ENCODE results near the gene KIF26B.

DNA sequence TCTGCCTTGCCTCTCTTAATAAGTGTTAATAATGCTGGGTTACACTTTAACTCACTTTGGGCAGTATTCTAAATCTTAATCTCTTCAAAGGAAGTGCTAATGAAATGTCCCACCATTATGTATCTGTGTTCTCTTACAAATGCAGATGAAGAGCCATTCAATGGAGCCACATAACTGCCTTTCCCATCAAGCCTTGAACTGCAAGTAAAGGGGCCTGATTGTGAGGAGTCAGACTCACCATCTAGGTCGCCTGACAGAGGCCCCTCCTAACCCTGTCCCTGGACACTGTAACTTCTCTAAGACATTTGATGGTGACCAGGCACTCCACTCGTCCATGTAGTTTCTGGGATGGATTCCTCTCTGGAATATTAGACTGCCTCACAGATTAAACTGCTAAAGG lies 329.4 kb downstream of the KIF26B start:
- TF ChIP-seq CTCF (IDR thresholded peaks at IDR 0.05; ENCODE audit: poor library complexity, severe bottlenecking) (no peak), EP300 (conservative IDR thresholded peaks at IDR 0.05; ENCODE audit: poor library complexity, severe bottlenecking) (no peak), POLR2AphosphoS5 (IDR thresholded peaks at IDR 0.05) (no peak), MXI1 (conservative IDR thresholded peaks at IDR 0.05; ENCODE audit: poor library complexity, severe bottlenecking) (no peak), RAD21 (conservative IDR thresholded peaks at IDR 0.05) (no peak)

All from neural cell (in vitro differentiated cells).